SK-N-SH (cell line): ENCODE results near the gene MALL.

Source experiments
- CTCF ChIP-seq: fragments of 200-600 bp; sonication (generic); IDR thresholded peaks from 2 replicates; pipeline ENCODE4 v1.6.1; 2017; ENCODE audit warnings: antibody characterized with exemption, mild to moderate bottlenecking, moderate library complexity
- EZH2phosphoT487 ChIP-seq: fragments of 200-600 bp; sonication (generic); IDR thresholded peaks from 2 replicates; pipeline ENCODE4 v1.6.1; 2017; ENCODE audit warnings: low read depth, mixed run types, mild to moderate bottlenecking, antibody characterized with exemption, moderate library complexity, borderline replicate concordance
- POLR2AphosphoS5 ChIP-seq: IDR thresholded peaks from 2 replicates; pipeline ENCODE4 v1.6.1; 2012; ENCODE audit warnings: low read depth, low read length
- RFX5 ChIP-seq: IDR thresholded peaks from 2 replicates; pipeline ENCODE4 v1.6.1; 2012; ENCODE audit warnings: mild to moderate bottlenecking, improper control_type of control experiment, low read length
- SIN3A ChIP-seq: IDR thresholded peaks from 2 replicates; pipeline ENCODE4 v1.6.1; 2012; ENCODE audit warnings: low read depth, mild to moderate bottlenecking, low read length, moderate library complexity, borderline replicate concordance
- TAF1 ChIP-seq: IDR thresholded peaks from 2 replicates; pipeline ENCODE4 v1.6.1; 2012; ENCODE audit warnings: low read depth, mild to moderate bottlenecking, low read length, moderate library complexity, borderline replicate concordance
- USF2 ChIP-seq: fragments of 150-350 bp; IDR thresholded peaks from 2 replicates; pipeline ENCODE4 v1.6.1; 2017; ENCODE audit warnings: antibody characterized with exemption, low read length, low read depth, borderline replicate concordance

GRCh38 chr2:110103061-110103961, 12.3 kb downstream of the MALL start:
- no peak for TF ChIP-seq CTCF
- TF ChIP-seq POLR2AphosphoS5, result no peak
- no peak for TF ChIP-seq EZH2phosphoT487
- no peak for TF ChIP-seq TAF1
- no peak for TF ChIP-seq SIN3A
- TF ChIP-seq USF2, result no peak
- no peak for TF ChIP-seq RFX5
